Left renal cortex interstitium (tissue), 4 donors: ENCODE results near the gene ANKRD6. TPM values are rescaled to one million over a fixed set of nuclear protein-coding genes. Genes with fewer than 3 reads are reported as not detected.
A peak's percentile ranks its signal among the peaks of the same experiment; 100 is the strongest.
"Not testable (repeated sequence)": the region's sequence is repeated elsewhere in the genome, so short reads cannot be mapped to it uniquely, and the experiment has no call there.

ENCODE experiments used
- DNase-seq, 4 donors: peaks; one replicate each; pipeline ENCODE4 v3.0.0-alpha.2; 2013; ENCODE audit warnings: low read depth in 4 of 4, low spot score in 2 of 4, missing footprints in 1 of 4
- polyA plus RNA-seq, 4 donors: library from polyadenylated mRNA; unstranded; fragments of 120-200 nt; gene quantifications; one replicate each; pipeline ENCODE4 v1.2.1, GENCODE V29; 2013; ENCODE audit not compliant: insufficient read length in 4 of 4

The ANKRD6 gene
- polyA plus RNA-seq, 4 donors, result 20.3 to 45.0 (median 30.3) TPM

DNA sequence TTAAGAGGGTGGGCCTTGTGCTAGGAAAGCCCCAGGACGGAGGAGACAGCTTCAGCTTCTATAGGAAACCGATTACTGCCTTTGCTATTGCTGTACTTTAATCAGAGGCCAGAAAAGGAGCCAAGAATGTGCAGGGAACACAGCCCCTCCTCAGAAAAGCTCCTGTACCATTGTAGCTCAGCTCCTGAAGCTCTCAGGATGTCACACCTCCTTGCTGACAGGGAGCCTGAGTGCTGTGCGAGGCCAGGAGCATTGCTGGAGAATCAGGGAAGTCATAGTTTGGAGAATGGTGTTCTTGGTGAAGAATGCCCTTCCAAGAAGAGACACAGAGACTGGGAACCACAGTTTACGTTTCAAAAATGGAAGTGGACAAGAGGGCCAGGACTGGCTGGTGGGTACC, 158.8 kb downstream of the ANKRD6 start:
- DNase-seq, result no peak

DNA sequence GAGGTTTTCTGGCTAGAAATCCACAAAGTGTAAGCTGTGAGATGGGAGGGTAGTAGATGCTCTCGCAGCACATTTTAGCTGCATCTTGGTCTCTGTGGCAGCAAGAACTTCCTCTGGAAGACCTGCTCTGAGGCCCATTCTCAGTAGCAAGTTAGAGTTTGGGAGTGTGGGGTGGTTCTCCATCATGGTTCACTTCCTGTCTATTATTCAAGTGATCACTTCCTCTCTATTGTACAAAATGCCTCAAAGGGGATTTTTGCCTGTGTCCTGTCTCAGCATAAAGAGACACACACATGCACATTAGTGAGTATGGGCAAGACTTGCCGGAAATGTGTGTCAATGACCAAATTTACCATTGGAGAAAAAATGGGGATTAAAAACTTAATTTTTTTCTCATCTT, 163.1 kb downstream of the ANKRD6 start:
- DNase-seq, result no peak

DNA sequence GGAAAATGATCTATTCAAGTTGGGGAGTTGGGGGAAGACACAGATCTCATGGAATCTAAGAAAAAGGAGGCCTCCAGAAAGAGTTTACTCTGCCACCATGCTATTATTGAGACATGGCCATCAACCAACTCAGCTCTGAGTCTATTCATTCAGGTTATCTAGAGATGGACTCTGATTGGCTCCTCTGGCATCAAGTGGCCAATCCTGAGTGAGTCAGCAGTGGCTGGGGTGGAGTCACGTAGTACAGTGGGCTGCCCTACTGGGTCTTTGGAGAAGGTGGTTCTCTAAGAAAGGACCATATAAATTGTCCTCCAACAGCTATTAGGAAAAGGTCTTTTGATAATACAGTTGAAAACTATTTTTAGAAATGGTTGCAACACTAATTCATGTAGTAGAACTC, 163.5 kb downstream of the ANKRD6 start:
- no peak for DNase-seq

DNA sequence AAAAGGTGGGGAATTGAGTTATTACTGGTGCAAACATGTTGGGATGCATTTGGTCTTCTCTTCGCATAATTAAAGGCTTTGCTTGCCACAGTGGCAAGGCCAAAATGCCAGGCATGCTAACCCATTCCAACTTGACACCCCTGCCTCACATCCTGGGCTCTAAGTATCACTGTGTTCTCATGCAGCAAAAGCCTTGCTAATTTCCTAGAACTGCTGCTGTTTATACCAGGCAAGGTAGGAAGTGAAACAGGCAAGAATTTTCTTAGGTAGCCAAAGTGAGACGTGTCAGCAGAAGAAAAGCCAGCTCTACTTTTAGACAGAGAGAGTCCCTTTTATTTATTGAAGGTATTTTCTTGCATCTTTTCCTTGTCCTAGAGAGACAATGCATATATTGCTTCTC, 164.4 kb downstream of the ANKRD6 start:
- no peak for DNase-seq

DNA sequence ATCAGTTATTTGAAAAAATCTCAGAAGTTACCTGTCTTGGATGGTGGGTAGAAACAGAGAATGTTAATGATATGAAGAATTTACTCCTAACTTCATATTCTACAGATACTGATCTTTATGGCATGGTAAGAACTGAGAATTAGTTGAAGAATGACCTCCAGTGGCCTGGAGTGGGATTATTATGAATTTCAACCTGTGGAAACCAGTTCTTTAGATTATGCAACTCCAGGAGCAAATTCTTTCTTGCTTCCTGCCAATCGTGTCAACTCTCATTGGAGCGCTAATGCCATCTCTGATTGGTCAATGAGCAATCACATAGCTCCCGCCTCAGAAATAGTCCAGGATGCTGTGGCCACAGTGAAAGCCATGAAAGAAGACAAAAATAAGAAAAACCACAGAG, 165.0 kb downstream of the ANKRD6 start:
- DNase-seq, result no peak

DNA sequence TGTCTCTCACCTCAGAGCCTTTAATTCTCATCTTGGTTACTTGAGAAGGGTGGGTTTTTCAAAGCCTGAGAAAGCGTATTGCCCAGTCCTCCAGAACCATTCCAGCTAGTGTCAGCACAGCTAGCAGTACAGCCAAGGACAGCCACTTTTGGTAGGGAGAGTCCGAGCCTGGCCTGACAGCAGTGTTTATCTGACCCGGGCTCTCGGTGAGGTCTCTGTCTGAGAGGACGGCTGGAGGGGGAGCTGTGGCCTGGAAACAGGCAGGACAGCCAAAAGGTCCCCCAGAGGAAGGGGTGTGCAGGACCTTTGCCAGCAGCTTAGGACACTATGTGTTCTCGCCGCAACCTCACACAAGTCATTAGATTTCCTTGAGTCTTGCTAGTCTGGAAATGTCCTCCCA, 166.8 kb downstream of the ANKRD6 start:
- no peak for DNase-seq

DNA sequence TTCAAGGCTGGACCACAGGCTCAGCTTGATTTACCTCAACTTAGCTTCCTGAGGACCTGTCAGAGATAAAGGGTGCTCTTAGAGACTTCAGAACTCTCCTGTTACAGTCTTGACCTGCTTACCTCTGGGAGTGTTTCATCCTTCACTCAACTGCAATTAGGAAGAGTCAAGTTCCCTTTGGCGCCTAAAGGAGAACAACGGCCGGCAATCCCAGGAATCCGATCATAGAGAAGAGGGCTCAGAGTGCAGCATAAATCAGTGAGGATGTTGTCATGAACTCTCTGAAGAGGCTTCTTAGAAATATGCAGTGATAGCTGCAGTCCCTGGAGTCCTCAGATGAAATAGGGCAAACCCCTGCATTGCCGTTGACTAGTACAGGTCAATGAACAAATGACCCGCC, 169.2 kb downstream of the ANKRD6 start:
- peak in 2 of 4 donors; percentile 33 to 76 for DNase-seq

DNA sequence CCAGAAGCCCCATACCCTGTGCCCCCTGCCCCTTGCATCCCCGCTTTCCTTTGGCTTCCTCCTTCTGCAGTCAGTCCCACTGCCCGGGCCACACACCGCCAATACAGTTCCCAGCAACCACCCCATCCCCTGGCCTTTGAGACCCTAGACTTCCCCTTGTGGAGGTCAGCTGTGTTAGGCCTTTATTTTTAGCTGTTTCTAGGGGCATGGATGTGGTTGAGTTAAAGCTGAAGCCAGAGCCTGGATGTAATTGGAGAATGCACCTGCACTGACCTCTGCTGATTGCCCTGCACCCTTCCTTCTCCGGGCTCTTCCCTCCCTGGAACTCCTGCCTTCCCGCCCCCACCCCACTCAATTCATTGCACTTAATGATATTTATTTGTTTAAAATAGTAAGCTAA, 171.7 kb downstream of the ANKRD6 start:
- DNase-seq, result no peak

DNA sequence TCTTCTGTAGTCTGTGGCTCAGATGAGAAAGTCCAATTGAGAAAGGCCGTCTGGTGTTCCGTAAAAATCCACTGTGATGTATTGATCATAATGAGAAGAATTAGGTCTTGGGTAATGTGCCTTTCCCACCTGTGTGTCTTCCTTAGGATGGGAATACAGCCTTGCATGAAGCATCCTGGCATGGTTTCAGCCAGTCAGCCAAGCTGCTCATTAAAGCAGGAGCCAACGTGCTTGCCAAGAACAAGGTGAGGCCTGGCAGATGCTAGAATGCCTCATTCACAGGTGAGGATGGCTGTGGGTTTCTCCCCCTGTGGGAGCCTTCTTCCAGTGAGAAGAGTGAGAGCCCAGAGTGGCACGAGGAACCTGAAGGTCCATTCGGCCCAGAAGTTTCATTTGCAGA, 172.9 kb downstream of the ANKRD6 start:
- no peak for DNase-seq

DNA sequence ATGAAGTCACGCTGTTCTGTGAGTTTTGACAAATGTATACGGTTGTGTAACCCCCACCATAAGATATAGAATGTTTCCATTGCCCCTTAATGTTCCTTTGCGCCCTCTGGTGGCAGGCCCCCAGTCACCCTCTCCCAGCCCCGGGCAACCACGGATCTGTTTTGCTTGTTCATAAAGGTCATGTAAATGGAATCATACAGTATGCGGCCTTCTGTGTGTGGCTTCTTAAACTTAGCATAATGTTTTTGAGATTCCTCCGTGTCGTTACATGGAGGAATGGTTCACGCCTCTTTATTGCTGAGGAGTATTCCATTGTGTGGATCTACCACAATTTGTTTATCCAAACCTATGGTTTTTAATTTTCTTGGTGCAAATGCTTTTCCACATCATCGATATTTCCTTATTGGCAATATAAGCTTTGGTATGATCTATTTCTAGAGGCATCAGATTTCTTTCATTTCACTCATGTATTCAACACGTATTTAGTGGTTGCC, 177.2 kb downstream of the ANKRD6 start:
- no peak for DNase-seq

DNA sequence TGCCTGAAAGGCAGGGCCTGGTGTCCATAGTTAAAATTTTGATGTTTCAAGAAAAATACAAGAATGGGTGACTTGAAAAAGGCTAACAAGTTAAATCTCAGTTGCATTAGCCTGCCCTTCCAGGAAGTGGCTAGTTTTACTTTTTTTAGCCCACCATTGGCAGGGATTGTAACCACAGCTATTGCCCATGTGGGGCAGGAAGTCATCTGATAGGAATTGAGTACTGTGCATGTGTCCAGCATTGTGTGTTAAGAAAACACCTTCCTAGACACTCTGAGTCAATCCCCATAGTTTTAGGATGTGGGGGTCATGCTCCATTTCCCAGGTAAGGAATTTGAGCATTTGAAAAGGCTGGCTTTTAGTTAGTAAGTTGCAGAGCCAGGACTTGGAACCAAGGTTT, 178.7 kb downstream of the ANKRD6 start:
- DNase-seq, result no peak

DNA sequence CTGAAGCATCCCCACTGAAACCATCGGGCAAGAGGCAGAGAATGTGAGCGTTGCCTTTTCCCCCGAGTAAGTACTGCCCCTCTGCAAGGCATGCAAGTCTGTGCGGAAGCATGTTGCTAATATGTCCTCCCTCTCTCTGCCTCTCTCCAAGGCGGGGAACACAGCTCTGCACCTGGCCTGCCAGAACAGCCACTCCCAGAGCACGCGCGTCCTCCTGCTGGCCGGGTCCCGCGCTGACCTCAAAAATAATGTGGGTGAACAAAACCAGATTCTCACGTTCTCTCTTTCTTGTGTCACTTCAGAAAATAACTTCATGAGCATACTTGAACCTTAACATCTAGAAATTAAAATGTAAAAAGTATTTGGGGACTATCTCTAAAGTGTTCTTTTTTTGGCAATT, 179.2 kb downstream of the ANKRD6 start:
- no peak for DNase-seq

DNA sequence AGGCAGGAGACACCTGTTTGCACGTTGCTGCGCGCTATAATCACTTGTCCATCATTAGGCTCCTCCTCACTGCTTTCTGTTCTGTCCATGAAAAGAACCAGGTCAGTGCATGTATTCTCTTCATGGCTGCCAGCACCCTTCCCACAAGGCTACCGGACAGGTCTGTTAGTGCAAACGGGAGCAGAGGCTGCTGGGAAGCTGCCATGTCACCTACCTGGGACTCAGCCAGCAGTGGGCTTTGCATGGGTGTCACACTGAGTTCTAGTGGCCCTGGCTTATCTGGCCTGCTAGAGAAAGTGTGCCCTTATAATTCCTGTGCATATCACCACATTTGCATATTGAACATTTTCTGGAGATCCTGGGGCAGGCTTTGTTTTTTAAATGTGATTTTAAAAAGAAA, 180.8 kb downstream of the ANKRD6 start:
- no peak for DNase-seq

DNA sequence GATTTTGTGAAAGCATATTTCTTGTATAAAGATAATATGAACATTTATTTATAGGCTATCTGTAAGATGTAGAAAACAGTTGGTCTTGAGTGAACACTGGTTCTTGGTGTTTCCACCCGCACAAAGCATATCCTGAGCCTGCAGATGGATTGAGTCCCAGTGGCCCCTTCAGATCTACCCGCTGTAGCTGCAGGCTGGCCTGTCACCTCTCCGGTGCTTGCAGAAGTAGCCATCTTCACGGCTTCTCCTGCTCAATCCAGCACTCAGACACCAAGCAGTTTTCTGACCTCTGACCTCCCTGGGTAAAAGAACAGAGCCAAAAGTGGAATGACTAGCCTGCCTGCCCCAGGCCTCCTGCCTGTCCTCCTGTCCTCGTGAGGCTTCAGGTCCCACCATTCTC, 182.9 kb downstream of the ANKRD6 start:
- DNase-seq, result no peak

DNA sequence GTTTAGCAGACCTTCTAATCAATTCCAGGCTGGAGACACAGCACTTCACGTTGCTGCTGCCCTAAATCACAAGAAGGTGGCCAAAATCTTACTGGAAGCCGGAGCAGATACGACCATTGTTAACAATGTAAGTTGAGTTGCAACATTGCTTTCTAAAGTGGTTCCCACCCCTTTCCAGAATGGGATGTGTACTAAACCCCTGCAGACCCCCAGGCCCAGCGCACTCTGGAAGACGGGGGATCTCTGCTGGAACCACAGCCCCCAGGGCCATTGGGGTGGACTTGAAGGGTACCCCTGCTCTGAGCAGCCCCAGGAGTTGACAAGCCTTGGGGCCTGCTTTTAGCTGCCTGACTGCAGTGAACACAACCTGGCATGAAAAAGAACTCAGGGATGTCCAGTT, 183.6 kb downstream of the ANKRD6 start:
- no peak for DNase-seq

DNA sequence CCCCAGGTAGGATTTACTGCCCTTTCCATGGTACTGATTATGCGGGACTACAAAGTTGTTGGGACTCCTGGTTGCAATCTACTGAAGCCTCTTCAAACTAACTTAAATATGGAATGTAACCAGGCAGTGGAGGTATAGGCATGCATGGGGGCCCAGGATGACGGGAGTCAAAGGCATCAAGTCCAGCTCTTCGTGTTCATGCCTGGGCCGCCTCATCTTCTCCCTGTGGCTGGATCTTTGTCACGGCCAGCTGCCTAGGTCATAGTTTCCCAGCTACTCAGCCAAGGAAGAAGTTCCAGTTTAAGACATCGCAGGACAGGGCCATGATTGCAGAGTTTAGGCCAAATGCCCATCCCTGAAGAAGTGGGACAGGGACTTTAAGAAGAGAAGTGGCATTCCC, 185.1 kb downstream of the ANKRD6 start:
- no peak for DNase-seq

DNA sequence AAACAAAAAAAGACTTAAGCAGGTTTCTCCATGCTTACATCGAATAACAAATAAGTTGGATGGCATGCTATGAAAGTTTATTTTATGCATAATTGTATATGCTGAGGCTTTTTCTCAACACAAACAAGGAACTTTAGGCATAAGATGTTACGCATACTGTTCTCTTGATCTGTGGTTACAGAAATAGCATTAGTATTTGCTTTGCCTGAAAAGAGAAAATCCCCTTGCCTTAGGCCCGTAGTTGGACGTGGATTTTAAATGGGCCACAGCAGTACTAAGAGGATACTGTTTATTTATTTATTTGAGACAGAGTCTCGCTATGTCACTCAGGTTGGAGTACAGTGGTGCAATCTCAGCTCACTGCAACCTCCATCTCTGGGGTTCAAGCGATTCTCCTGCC, 186.6 kb downstream of the ANKRD6 start:
- no peak for DNase-seq

DNA sequence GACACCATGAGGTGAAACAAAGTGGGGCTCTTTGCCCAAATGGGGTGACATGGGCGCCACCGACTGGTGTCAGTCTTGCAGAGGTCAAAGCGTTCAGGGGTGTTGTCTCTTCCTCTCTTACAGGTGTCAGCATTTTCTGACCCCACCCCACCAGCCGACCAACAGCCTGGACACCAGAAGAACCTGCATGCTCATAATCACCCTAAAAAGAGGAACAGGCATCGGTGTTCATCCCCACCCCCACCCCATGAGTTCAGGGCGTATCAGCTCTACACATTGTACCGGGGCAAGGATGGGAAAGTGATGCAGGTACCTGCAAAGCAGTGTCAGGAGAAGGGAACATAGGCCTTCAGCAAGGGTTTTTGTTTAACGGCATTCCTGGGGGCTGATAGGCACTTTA, 190.8 kb downstream of the ANKRD6 start:
- no peak for DNase-seq

DNA sequence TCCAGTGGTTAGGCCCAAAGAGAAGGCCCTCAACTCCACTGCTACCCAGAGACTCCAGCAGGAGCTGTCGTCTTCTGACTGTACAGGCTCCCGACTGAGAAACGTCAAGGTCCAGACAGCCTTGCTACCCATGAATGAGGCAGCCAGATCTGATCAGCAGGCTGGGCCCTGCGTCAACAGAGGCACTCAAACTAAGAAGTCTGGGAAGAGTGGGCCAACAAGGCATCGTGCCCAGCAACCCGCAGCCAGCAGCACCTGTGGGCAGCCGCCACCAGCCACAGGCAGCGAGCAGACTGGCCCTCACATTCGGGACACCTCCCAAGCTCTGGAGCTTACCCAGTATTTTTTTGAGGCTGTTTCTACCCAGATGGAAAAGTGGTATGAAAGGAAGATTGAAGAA, 197.5 kb downstream of the ANKRD6 start:
- no peak for DNase-seq

DNA sequence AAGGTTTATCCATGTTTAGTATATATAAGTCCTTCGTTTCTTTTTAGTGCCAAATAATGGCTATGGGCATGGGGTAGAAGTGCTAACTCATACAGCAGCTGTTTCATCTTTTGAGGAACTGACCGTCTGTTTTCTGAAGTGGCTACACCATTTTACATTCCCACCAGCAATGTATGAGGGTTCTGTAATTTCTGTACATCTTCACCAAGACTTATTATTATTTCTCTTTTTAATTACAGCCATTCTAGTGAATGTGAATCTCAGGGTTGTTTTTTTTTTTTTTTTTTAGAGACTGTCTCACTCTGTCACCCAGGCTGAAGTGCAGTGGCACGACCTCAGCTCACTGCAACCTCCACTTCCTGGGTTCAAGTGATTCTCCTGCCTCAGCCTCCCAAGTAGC, 203.5 kb downstream of the ANKRD6 start:
- not testable (repeated sequence) for DNase-seq

DNA sequence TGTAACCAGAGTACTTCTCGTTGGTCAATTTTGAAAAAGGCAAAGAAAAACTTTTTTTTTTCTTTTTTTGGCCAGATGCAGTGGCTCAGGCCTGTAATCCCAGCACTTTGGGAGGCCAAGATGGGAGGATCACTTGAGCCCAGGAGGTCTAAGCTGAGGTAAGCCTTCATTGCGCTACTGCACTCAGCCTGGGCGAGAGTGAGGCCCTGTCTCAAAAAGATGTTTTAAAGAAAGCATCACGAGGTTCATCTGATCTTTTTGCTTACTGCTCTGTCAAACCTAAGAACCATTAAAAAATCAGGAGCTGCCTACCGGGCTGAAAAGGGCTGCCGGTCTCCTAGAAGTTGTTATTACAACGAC, 205.0 kb downstream of the ANKRD6 start:
- DNase-seq, result no peak

DNA sequence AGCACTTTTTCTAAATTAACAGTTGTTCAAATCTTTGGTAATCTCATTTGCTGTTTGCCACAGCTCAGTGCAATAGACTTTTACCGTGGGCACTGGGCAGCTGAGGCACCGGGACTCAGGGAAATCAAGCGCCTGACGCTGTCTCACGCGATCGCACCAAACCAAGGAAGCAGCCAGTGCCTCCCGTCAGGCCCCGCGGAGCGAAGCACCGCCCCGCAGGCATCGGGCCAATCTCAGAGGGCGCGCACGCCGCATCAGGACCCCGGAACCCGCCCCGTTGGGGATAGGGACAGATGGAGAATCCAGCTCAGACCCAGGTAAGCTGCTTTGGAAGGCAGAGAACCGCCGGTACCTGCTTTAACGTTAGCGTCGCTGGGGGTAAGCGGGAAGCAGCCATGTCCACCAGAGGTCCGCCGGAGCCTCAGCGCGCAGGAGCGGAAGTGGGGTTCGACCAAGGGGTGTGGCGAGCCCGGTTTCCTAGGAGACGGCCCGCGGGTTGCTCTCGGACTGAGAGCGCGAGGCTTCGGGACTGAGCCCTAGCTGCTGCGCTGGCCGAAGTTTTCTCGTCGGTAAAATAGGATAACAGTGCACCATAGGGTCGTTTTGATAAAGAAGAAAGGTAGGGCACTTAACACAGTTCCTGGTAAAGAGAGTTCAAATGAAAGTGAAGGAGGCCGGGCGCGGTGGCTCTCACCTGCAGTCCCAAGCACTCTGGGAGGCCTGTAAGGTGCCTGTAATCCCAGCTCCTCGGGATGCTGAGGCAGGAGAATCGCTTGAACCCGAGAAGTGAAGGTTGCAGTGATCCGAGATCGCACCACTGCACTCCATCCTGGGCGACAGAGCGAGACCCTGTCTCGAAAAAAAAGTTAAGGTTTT, 205.6 kb downstream of the ANKRD6 start, which contains the start of gene LYRM2:
TSS of gene LYRM2 (minus strand) at position 428 of the 876 bp plus-strand sequence. CDS start at position 397, 31 bp downstream.
- DNase-seq, result peak; percentile 87 to 94 (median 90)

DNA sequence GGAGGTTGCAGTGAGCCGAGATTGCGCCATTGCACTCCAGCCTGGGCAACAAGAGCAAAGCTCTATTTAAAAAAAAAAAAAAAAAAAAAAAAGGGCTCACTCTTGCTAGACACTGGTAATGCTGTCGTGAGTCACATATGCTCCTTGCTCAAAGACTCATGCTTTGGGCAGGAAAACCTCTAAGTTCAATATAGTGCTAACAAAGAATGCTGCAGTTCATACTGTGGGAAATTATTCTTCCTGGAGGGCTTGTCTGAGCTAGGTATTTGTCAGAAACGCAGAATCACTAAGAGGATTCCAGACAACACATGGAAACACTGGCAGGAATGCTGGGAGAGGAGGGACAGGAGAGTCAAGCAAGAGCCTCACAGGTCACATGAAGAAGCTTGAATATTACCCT, 207.9 kb downstream of the ANKRD6 start:
- no peak for DNase-seq
